Measurements from ENCODE around the gene SLC12A9.
A peak's percentile ranks its signal among the peaks of the same experiment; 100 is the strongest.
"Not testable (repeated sequence)": the region's sequence is repeated elsewhere in the genome, so short reads cannot be mapped to it uniquely, and the experiment has no call there.

The SLC12A9 gene

GRCh38 chr7:100825751-100826513, 26.6 kb upstream of the SLC12A9 start:
- no peak for DNase-seq

GRCh38 chr7:100826514-100827329, 25.8 kb upstream of the SLC12A9 start:
- DNase-seq = no peak

GRCh38 chr7:100827330-100828226, 24.9 kb upstream of the SLC12A9 start, which contains the start of gene EPHB4:
TSS of gene EPHB4 (minus strand) at chr7:100827523. CDS start at chr7:100827030, 493 bp downstream.
- DNase-seq = no peak

GRCh38 chr7:100829150-100829716, 23.3 kb upstream of the SLC12A9 start:
- DNase-seq = no peak

GRCh38 chr7:100830396-100830795, 22.1 kb upstream of the SLC12A9 start:
- DNase-seq = no peak

GRCh38 chr7:100832281-100832633, 20.3 kb upstream of the SLC12A9 start:
- DNase-seq = no peak

GRCh38 chr7:100835903-100836811, 16.4 kb upstream of the SLC12A9 start:
- DNase-seq = no peak

GRCh38 chr7:100836812-100837098, 15.8 kb upstream of the SLC12A9 start:
- no peak for DNase-seq

- DNase-seq = peak; percentile 84
Measured at GRCh38 chr7:100837099-100837836, 15.2 kb upstream of the SLC12A9 start.

GRCh38 chr7:100839361-100839760, 13.2 kb upstream of the SLC12A9 start:
- DNase-seq = no peak

- DNase-seq = no peak
Measured at GRCh38 chr7:100840470-100841100, 11.9 kb upstream of the SLC12A9 start.

- DNase-seq = no peak
Measured at GRCh38 chr7:100847360-100847759, 5.2 kb upstream of the SLC12A9 start.

GRCh38 chr7:100854146-100854895, 1.8 kb downstream of the SLC12A9 start:
- no peak for DNase-seq

GRCh38 chr7:100854899-100855298, 2.4 kb downstream of the SLC12A9 start:
- not testable (repeated sequence) for DNase-seq

- no peak for DNase-seq
Measured at GRCh38 chr7:100855515-100855914, 3.0 kb downstream of the SLC12A9 start.

GRCh38 chr7:100856871-100857282, 4.4 kb downstream of the SLC12A9 start:
- no peak for DNase-seq

GRCh38 chr7:100859856-100860255, 7.3 kb downstream of the SLC12A9 start:
- no peak for DNase-seq

GRCh38 chr7:100860702-100861615, 8.4 kb downstream of the SLC12A9 start:
- no peak for DNase-seq

- no peak for DNase-seq
Measured at GRCh38 chr7:100861616-100861985, 9.1 kb downstream of the SLC12A9 start.
